Ectodermal cell (in vitro differentiated cells): ENCODE data around the gene IFIT5.
"Not testable (repeated sequence)": the region's sequence is repeated elsewhere in the genome, so short reads cannot be mapped to it uniquely, and the experiment has no call there.

ENCODE experiments used
- H3K27ac ChIP-seq: 2 replicates; pipeline ENCODE4 v1.7.0; 2013; ENCODE audit warnings: mild to moderate bottlenecking, low read depth, low read length; ENCODE audit not compliant: insufficient read depth, poor library complexity, severe bottlenecking
- H3K27me3 ChIP-seq: 2 replicates; pipeline ENCODE4 v1.7.0; 2013; ENCODE audit warnings: mild to moderate bottlenecking, low read length; ENCODE audit not compliant: insufficient read depth, control insufficient read depth, poor library complexity, severe bottlenecking
- H3K36me3 ChIP-seq: one replicate; pipeline ENCODE4 v1.7.0; 2013; ENCODE audit warnings: low read length; ENCODE audit not compliant: control insufficient read depth, insufficient read depth
- H3K4me1 ChIP-seq: one replicate; pipeline ENCODE4 v1.7.0; 2013; ENCODE audit warnings: low read length; ENCODE audit not compliant: control insufficient read depth, insufficient read depth
- H3K4me3 ChIP-seq: 2 replicates; pipeline ENCODE4 v1.7.0; 2013; ENCODE audit warnings: low read depth, low read length, control low read depth; ENCODE audit not compliant: insufficient read depth
- H3K9me3 ChIP-seq: 2 replicates; pipeline ENCODE4 v1.7.0; 2013; ENCODE audit warnings: mild to moderate bottlenecking, low read length, moderate library complexity; ENCODE audit not compliant: control insufficient read depth
- WGBS, 2 experiments: methylation state at CpG; one replicate each; pipeline ENCODE4 v1.1.7; 2013; ENCODE audit warnings: missing lambda C conversion rate in 2 of 2; 5-methylcytosine and 5-hydroxymethylcytosine counted together

The IFIT5 gene

DNA sequence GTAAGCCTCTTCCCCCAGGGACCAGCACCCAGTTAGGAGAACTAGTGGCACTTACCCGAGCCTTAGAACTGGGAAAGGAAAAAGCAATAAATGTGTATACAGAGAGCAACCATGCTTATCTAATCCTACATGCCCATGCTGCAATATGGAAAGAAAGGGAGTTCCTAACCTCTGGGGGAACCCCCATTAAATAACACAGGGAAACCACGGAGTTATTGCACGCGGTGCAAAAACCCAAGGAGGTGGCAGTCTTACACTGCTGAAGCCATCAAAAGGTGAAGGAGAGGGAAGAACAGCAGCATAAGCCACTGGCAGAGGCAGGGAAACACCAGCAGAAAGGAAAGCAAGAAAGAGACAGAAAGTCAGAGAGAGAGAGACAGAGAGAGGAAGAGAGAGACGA is 3.8 kb upstream of the IFIT5 start:
- not testable (repeated sequence) for H3K4me3 ChIP-seq, H3K27me3 ChIP-seq, H3K9me3 ChIP-seq, H3K4me1 ChIP-seq, H3K27ac ChIP-seq, H3K36me3 ChIP-seq
- 98 to 99% methylated on average over 4 to 5 of the region's 5 CpGs for WGBS, 2 experiments

DNA sequence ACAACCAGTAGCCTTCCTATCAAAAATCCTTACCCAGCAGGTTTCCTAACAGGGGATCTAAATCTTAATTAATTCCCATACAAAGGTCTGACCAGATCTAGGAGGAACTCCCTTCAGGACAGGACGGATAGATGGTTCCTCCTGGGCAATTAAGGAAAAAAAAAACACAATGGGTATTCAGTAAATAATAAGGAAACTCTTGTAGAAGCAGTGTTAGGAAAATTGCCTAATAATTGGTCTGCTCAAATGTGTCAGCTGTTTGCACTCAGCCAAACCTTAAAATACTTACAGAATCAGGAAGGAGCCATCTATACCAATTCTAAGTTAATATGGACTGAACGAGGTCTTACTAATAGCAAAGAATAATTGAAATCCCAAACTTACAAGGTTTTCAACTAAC is 3.2 kb upstream of the IFIT5 start:
- H3K4me3 ChIP-seq, H3K36me3 ChIP-seq, H3K9me3 ChIP-seq, H3K27ac ChIP-seq, H3K4me1 ChIP-seq: not testable (repeated sequence)
- peaks cover 14% of the 10 kb centered on the region for H3K27me3 ChIP-seq
- 88 to 89% methylated on average over 2 of the region's 2 CpGs for WGBS, 2 experiments

DNA sequence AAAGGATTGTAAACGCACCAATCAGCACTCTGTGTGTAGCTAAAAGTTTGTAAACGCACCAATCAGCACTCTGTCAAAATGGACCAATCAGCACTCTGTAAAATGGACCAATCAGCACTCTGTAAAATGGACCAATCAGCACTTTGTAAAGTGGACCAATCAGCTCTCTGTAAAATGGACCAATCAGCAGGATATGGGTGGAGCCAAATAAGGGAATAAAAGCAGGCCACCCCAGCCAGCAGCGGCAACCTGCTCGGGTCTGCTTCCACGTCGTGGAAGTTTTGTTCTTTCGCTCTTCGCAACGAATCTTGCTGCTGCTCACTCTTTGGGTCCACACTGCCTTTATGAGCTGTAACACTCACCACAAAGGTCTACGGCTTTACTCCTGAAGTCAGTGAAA is 2.1 kb upstream of the IFIT5 start:
- H3K9me3 ChIP-seq, H3K27ac ChIP-seq, H3K4me1 ChIP-seq, H3K4me3 ChIP-seq, H3K36me3 ChIP-seq: not testable (repeated sequence)
- peaks cover 15% of the 10 kb centered on the region for H3K27me3 ChIP-seq
- 93 to 96% methylated on average over 10 of the region's 10 CpGs for WGBS, 2 experiments

DNA sequence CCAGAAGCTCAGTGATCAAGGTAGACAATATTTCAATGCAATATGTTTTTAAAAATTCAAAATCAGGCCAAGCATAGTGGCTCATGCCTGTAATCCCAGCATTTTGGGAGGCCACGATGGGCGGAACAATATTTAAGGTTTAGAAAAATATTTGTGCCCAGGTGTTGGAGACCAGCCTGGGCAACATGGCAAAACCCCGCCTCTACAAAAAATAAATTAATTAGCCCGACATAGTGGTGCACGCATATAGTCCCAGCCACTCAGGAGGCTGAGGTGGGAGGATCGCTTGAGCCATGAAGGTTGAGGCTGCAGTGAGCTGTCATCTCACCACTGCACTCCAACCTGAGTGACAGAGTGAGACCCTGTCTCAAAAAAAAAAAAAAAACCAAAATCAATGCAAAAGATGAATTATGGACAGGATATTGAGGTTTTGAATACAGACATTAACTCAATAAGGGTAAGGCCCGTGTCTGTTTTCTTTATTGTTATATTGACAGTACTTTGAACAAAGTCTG is 913 bp upstream of the IFIT5 start:
- peak overlapping the region; percentile 52 for H3K4me3 ChIP-seq
- H3K9me3 ChIP-seq: no peaks in the 10 kb centered on the region
- whole genome bisulfite sequencing, 2 experiments: 93 to 96% methylated on average over 7 of the region's 7 CpGs
- no peaks in the 10 kb centered on the region for H3K4me1 ChIP-seq
- H3K27me3 ChIP-seq: peaks cover 15% of the 10 kb centered on the region
- no peak overlapping the region for H3K27ac ChIP-seq
- H3K36me3 ChIP-seq: peaks cover 6% of the 10 kb centered on the region

DNA sequence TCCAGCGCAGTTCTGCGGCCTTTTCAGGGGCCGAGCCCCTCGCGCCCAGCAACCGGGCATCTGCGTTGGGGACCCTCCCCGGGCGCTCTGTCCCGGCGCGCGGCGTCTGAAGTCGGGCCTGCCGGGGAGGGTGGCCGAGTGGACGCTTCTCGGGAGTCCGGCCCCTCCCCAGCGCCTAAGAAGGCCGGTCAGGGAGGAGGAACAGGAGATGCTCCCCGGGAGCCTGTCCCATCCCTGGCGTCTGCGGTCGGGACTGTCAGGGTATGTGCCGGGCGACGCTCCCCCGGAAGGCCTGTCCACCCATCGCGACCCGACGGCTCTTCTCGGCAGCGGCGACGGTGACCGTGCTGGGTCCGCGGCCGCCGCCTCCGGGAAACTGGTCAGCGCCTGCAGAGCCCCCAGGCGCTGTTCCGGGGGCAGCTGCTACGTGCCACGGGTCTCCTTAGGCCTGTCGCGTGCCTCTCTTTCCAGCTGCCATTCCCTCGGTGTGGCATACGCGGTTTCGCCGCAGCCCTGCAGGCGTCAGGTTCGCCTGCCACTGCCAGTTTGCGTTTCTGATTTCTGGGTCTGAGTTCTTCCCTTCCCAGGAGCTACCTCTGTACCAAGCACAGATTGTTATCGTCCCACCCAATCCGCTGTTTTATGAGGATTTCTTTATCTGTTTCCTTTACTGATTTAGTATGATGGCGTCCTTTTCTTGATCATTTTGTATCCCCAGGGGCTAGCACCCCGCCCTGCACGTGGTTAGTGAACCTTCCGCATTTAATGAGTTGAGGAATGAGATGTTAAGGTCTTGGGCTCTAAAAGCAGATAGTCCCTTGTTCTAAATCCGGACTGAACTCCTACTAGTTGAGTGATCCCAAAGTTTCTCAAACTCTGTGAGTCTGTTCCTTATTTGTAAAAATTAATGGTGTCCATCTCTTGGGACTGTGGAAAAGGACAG is 782 bp downstream of the IFIT5 start:
- WGBS, 2 experiments: 9% methylated on average over 66 of the region's 66 CpGs
- H3K9me3 ChIP-seq: no peaks in the 10 kb centered on the region
- peaks cover 6% of the 10 kb centered on the region for H3K36me3 ChIP-seq
- peaks cover 15% of the 10 kb centered on the region for H3K27me3 ChIP-seq
- H3K27ac ChIP-seq: no peak overlapping the region
- H3K4me1 ChIP-seq: no peaks in the 10 kb centered on the region
- H3K4me3 ChIP-seq: peak overlapping the region; percentile 52

DNA sequence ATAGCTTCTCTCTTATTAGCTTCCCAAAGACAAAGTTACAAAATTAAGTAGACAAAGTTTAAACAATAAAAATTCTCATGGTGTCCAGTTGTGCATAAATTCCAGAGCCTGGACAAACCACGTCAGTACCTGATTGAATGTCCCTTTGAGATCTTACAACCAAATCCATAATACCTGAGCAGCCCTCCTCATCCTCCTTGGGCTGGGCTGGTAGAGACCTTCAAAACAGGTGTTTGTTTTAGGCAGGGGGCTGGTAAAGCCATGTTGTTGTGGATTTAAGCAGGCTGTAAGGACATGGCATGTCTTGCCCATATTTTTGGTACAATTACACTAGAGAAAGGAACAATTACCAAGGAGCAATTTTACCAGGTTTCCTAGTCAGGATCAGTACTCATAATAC is 2.1 kb downstream of the IFIT5 start:
- Histone ChIP-seq H3K27ac (no peak overlapping the region), H3K36me3 (peaks cover 6% of the 10 kb centered on the region), H3K4me1 (no peaks in the 10 kb centered on the region), H3K9me3 (no peaks in the 10 kb centered on the region), H3K4me3 (no peak overlapping the region), H3K27me3 (peaks cover 15% of the 10 kb centered on the region)
- WGBS, 2 experiments: 84 to 100% methylated on average over 1 of the region's 1 CpG

DNA sequence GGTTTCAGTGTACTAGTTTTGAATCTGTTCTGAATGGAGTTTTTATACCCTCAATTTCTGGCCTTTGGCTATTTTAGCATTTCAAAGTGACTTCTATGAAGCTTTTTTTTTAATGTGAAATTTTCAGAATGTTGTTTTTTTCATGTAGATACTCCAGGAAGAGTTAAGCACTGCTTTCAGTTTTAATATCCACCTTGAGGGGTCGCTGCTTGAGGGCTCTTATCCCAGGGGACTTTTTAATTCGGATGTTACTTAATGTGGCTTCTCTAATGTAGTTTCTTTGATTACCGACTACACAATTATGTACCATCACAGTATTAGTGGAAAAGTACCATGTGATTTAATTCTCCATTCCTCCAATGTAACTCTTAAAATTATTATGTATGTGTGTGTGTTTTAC is 5.2 kb downstream of the IFIT5 start:
- Histone ChIP-seq H3K9me3 (no peaks in the 10 kb centered on the region), H3K4me3 (no peak overlapping the region), H3K4me1 (no peaks in the 10 kb centered on the region), H3K36me3 (peaks cover 6% of the 10 kb centered on the region), H3K27ac (no peak overlapping the region), H3K27me3 (peaks cover 15% of the 10 kb centered on the region)
- WGBS, 2 experiments: 50 to 60% methylated on average over 1 to 2 of the region's 3 CpGs

DNA sequence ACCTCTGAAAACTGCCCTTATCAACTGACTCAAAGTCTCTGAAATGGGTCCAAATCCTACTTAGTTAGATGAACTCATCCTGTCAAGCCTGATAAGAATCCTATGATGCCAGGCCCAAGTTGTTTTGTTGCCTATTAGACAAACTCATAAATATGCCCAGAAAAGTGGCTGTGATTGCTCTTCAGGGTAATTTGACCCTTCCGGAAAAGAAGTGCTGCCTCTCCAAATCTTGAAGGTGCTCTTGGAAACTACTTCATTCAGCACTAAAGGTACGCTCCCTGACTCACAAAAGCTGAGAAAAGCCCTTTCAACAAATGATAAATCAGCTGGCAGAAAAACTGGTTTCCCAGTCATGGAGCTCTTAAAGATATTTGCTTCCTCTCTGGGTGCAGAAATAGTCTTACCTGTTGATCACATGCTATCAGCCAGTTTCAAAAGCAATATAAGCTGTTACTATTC is 6.7 kb downstream of the IFIT5 start:
- WGBS, 2 experiments: 86 to 93% methylated on average over 2 of the region's 2 CpGs
- H3K9me3 ChIP-seq: no peaks in the 10 kb centered on the region

DNA sequence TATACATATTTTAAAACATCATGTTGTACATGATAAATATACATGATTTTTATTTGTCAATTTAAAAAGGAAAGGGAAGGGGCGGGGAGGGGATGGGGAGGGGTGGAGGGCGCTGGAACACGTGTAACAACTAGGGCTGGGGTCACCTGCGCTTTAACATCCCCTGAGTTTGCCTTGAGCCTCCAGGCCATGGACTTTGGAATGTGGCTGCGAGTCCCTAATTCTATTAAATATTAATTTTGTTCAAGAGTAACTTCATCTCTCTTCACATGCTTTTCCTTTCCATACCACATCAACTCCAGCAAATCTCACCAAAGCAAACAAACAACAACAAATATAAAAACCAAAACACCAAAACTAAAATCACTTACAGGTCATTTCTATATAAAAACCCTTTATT is 10.6 kb downstream of the IFIT5 start:
- Histone ChIP-seq H3K4me3 (no peak overlapping the region), H3K9me3 (no peaks in the 10 kb centered on the region), H3K36me3 (no peaks in the 10 kb centered on the region), H3K4me1 (no peaks in the 10 kb centered on the region), H3K27ac (no peak overlapping the region), H3K27me3 (no peaks in the 10 kb centered on the region)
- 87 to 92% methylated on average over 4 to 5 of the region's 5 CpGs for WGBS, 2 experiments

More for the DNA sequence above, 6.7 kb downstream of the IFIT5 start:
- peaks cover 2% of the 10 kb centered on the region for H3K27me3 ChIP-seq
- no peak overlapping the region for H3K27ac ChIP-seq
- H3K4me1 ChIP-seq: no peaks in the 10 kb centered on the region
- H3K4me3 ChIP-seq: no peak overlapping the region
- H3K36me3 ChIP-seq: peaks cover 6% of the 10 kb centered on the region

DNA sequence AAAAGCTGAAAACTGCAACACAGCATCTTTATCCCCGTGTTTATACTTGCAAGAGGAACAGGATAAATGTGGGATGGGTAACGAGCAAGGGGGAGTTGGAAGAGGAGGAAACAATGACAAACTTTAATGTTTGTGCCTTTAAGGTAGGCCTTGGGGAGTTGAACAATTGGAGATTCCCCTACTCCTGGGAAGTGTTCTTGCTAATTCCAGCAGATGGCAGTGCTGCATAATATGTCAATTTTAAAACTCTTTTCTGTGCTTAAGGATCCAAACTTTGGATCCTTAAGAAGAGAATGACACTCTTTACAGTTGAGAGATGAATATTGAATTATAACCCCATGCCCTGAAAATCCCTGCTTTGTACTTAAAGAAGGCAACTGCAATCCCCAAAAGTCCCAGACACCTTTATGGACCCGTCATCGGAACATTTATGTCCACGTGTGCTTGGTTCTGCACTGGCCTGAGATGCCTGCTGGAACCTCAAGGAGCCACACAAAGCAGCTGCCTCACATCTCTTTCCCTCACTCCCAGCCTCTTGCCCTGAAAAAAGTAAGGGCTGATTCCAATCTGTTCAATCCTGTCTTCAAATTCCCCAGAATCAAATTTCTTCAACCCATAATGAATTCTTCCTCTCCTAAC is 12.0 kb downstream of the IFIT5 start:
- no peak overlapping the region for H3K27ac ChIP-seq
- no peaks in the 10 kb centered on the region for H3K9me3 ChIP-seq
- H3K4me1 ChIP-seq: no peaks in the 10 kb centered on the region
- no peaks in the 10 kb centered on the region for H3K27me3 ChIP-seq
- WGBS, 2 experiments: 62 to 63% methylated on average over 5 of the region's 5 CpGs
- no peaks in the 10 kb centered on the region for H3K36me3 ChIP-seq
- H3K4me3 ChIP-seq: no peak overlapping the region
